HepG2 (cell line): ENCODE measurements around the gene LARP7. TPM values are rescaled to one million over a fixed set of nuclear protein-coding genes. Genes with fewer than 3 reads are reported as not detected.

ENCODE experiments used
- ATAC-seq: fragments of 200-7000 bp; cut with Tn5 transposase; 3 replicates; pipeline ENCODE4 v1.9.1; 2020; ENCODE audit warnings: mild to moderate bottlenecking, moderate library complexity
- BruUV-seq: library from RNA; stranded (reverse); fragments of 400-500 nt; replicated peaks from 2 replicates; lab custom pipeline; 2021; lab: Mats Ljungman, UMichigan
- CTCF ChIA-PET: fragments of 300-600 bp; formaldehyde crosslinking; extraction: SDS; loops from one replicate; lab custom pipeline; 2021; ENCODE audit warnings: low total read pairs, inconsistent platforms, low intra/inter-chr PET ratio; lab: Yijun Ruan, JAX
- POLR2A ChIA-PET: fragments of 350-600 bp; sonication (Branson Sonifier 250); formaldehyde crosslinking; loops from one replicate; lab custom pipeline; 2020; ENCODE audit warnings: antibody characterized with exemption, inconsistent platforms; lab: Yijun Ruan, JAX
- DNase-seq: peaks from one replicate; pipeline ENCODE4 v3.0.0-alpha.2; 2015; ENCODE audit warnings: low spot score
- FAIRE-seq: peaks from 3 replicates; lab custom pipeline; 2011; peaks lifted over from hg19 to GRCh38; lab: Jason Lieb, UNC
- H2AFZ ChIP-seq: one replicate; pipeline ENCODE4 v1.6.1; 2011; ENCODE audit warnings: low read length, inconsistent platforms
- H3K27ac ChIP-seq: fragments of 300-600 bp; 3 replicates; pipeline ENCODE4 v1.8.0; 2011; ENCODE audit warnings: mixed run types, mild to moderate bottlenecking, mixed read lengths, low read length, inconsistent platforms; ENCODE audit not compliant: insufficient read depth; ENCODE audit errors: extremely low read length
- H3K27me3 ChIP-seq, 2 experiments: fragments of 200-600 bp in 1 of 2; 2 replicates in 1 of 2; 3 replicates in 1 of 2; pipeline versions ENCODE4 v1.6.0 to v1.8.0; 2011; ENCODE audit warnings: low read length in 2 of 2, mild to moderate bottlenecking in 2 of 2, moderate library complexity in 2 of 2, inconsistent platforms in 1 of 2; ENCODE audit not compliant: insufficient read depth in 2 of 2, control insufficient read depth in 1 of 2
- H3K36me3 ChIP-seq, 2 experiments: fragments of 200-600 bp in 1 of 2; replicated peaks in 1 of 2; 2 replicates in 1 of 2; 3 replicates in 1 of 2; pipeline versions ENCODE4 v1.5.1 to v1.8.0; 2011; ENCODE audit warnings: low read length in 2 of 2, inconsistent platforms in 1 of 2; ENCODE audit not compliant: insufficient read depth in 2 of 2, control insufficient read depth in 1 of 2
- H3K4me1 ChIP-seq: 2 replicates; pipeline ENCODE4 v1.5.1; 2012; ENCODE audit warnings: low read length, inconsistent platforms; ENCODE audit not compliant: insufficient read depth
- H3K4me2 ChIP-seq: 2 replicates; pipeline ENCODE4 v1.6.0; 2011; ENCODE audit warnings: low read depth, low read length, inconsistent platforms
- H3K4me3 ChIP-seq, 3 experiments: fragments of 200-600 bp in 1 of 3; sonication (generic), shearing (Covaris generic) in 1 of 3; replicated peaks in 1 of 3; 2 replicates each; pipeline ENCODE4 v1.5.1; 2011 to 2016; ENCODE audit warnings: low read length in 3 of 3, inconsistent platforms in 2 of 3, low read depth in 2 of 3, mild to moderate bottlenecking in 2 of 3, control low read depth in 1 of 3, mixed read lengths in 1 of 3; ENCODE audit not compliant: insufficient read depth in 1 of 3
- H3K79me2 ChIP-seq: one replicate; pipeline ENCODE4 v1.6.1; 2011; ENCODE audit warnings: low read length, inconsistent platforms; ENCODE audit not compliant: insufficient read depth
- H3K9ac ChIP-seq: 2 replicates; pipeline ENCODE4 v1.6.0; 2011; ENCODE audit warnings: mild to moderate bottlenecking, low read depth, low read length, inconsistent platforms; ENCODE audit not compliant: insufficient read depth
- H3K9me3 ChIP-seq: 2 replicates; pipeline ENCODE4 v1.5.1; 2012; ENCODE audit warnings: mild to moderate bottlenecking, low read length
- H4K20me1 ChIP-seq: 2 replicates; pipeline ENCODE4 v1.6.0; 2011; ENCODE audit warnings: inconsistent platforms, mild to moderate bottlenecking, low read length, moderate library complexity; ENCODE audit not compliant: insufficient read depth
- ASH2L ChIP-seq: fragments of 300-600, 200-600 bp; sonication (generic); IDR thresholded peaks from 2 replicates; pipeline ENCODE4 v1.7.0; 2017; ENCODE audit warnings: low read depth, mild to moderate bottlenecking, moderate library complexity, mixed read lengths, low read length; ENCODE audit not compliant: insufficient read length
- MAZ ChIP-seq, 2 experiments: sonication (generic) in 1 of 2; formaldehyde crosslinking in 1 of 2; IDR thresholded peaks; 2 replicates each; pipeline versions ENCODE4 v1.5.0 to v1.6.1; 2012 to 2020; ENCODE audit warnings: low read depth in 2 of 2, mild to moderate bottlenecking in 2 of 2, borderline replicate concordance in 1 of 2, improper control_type of control experiment in 1 of 2, low read length in 1 of 2, missing genetic modification reagents in 1 of 2, moderate library complexity in 1 of 2
- MYNN ChIP-seq: sonication (generic); formaldehyde crosslinking; IDR thresholded peaks from 2 replicates; pipeline ENCODE4 v1.4.0; 2020; ENCODE audit warnings: mild to moderate bottlenecking, low read depth, missing genetic modification reagents
- MZF1 ChIP-seq: sonication (generic); formaldehyde crosslinking; IDR thresholded peaks from 2 replicates; pipeline ENCODE4 v1.8.1; 2023; ENCODE audit warnings: mild to moderate bottlenecking, missing genetic modification reagents, borderline replicate concordance
- NR2F6 ChIP-seq, 2 experiments: IDR thresholded peaks; 2 replicates each; pipeline ENCODE4 v1.6.1; 2016; ENCODE audit warnings: antibody characterized with exemption in 1 of 2, mild to moderate bottlenecking in 1 of 2
- TBX3 ChIP-seq: fragments of 450-650 bp; IDR thresholded peaks from 2 replicates; pipeline ENCODE4 v1.6.1; 2017; ENCODE audit warnings: antibody characterized with exemption, mild to moderate bottlenecking, inconsistent platforms, borderline replicate concordance
- XRCC5 ChIP-seq: fragments of 200-400 bp; formaldehyde crosslinking; optimal IDR thresholded peaks from 2 replicates; pipeline ENCODE3; 2017; ENCODE audit warnings: mild to moderate bottlenecking, low read length
- ZFP37 ChIP-seq: sonication (generic); formaldehyde crosslinking; IDR thresholded peaks from 2 replicates; pipeline ENCODE4 v1.4.0; 2020; ENCODE audit warnings: missing genetic modification reagents, borderline replicate concordance
- ZNF615 ChIP-seq: sonication (generic); formaldehyde crosslinking; IDR thresholded peaks from 2 replicates; pipeline ENCODE4 v1.5.0; 2020; ENCODE audit warnings: mild to moderate bottlenecking, missing genetic modification reagents, borderline replicate concordance
- ZNF672 ChIP-seq: sonication (generic); formaldehyde crosslinking; IDR thresholded peaks from 2 replicates; pipeline ENCODE4 v1.8.1; 2022; ENCODE audit warnings: missing genetic modification reagents
- WGBS: methylation state at CpG from one replicate; pipeline ENCODE4 v1.1.6; 2017; ENCODE audit warnings: low lambda C conversion rate; 5-methylcytosine and 5-hydroxymethylcytosine counted together
- in situ Hi-C: cut with HindIII; loops from 2 replicates; pipeline ENCODE4 v1.10.0; 2017; ENCODE audit warnings: low pct_unique_long_range_greater_than_20kb; ENCODE audit not compliant: extremely low pct_ligation_motif_present
- intact Hi-C: fragments of 100-400 bp; cut with micrococcal nuclease; formaldehyde crosslinking; loops from one replicate; pipeline ENCODE4 v1.10.0; 2022; ENCODE audit not compliant: unreplicated experiment
- polyA plus RNA-seq, 8 experiments: library from polyadenylated mRNA; depleted of rRNA in 3 of 8; stranded (reverse) in 7 of 8; unstranded in 1 of 8; fragments of >200 nt; fragmentation: Illumina TruSeq in 4 of 8; extraction: Trizol in 4 of 8; gene quantifications; 2 replicates each; pipeline versions ENCODE4 v1.2.1 to v1.2.3, GENCODE V29; 2011 to 2016; ENCODE audit warnings: low read depth in 4 of 8, missing spikeins in 1 of 8, mixed read lengths in 1 of 8; ENCODE audit not compliant: insufficient read depth in 1 of 8
- total RNA-seq, 5 experiments: library from RNA; depleted of rRNA; stranded (reverse); fragments of >200 nt; fragmentation: Illumina TruSeq; extraction: Trizol; gene quantifications; 2 replicates each; pipeline ENCODE4 v1.2.3, GENCODE V29; 2016; ENCODE audit warnings: low read depth in 1 of 5
- TF ChIP-seq, protein P1 (sequence below): sonication (generic); formaldehyde crosslinking; IDR thresholded peaks from 2 replicates; pipeline ENCODE4 v1.5.0; 2020; ENCODE audit warnings: mild to moderate bottlenecking, low read depth, missing genetic modification reagents, borderline replicate concordance
- TF ChIP-seq, protein P2 (sequence below): sonication (generic); formaldehyde crosslinking; IDR thresholded peaks from 2 replicates; pipeline ENCODE4 v1.8.1; 2023; ENCODE audit warnings: missing genetic modification reagents, inconsistent platforms, borderline replicate concordance
- TF ChIP-seq, protein P3 (sequence below), 2 experiments: fragments of 450-650 bp in 1 of 2; sonication (generic) in 1 of 2; formaldehyde crosslinking; IDR thresholded peaks; 2 replicates each; pipeline versions ENCODE4 v1.5.0 to v1.8.0; 2020 to 2022; ENCODE audit warnings: mild to moderate bottlenecking in 1 of 2, missing genetic modification reagents in 1 of 2

The LARP7 gene
- total and polyA plus RNA-seq, 2 of the 13 experiments (the other 11 are each of a cell fraction or from before 2014, with no cell fraction given): 9.7 to 37.1 TPM

DNA sequence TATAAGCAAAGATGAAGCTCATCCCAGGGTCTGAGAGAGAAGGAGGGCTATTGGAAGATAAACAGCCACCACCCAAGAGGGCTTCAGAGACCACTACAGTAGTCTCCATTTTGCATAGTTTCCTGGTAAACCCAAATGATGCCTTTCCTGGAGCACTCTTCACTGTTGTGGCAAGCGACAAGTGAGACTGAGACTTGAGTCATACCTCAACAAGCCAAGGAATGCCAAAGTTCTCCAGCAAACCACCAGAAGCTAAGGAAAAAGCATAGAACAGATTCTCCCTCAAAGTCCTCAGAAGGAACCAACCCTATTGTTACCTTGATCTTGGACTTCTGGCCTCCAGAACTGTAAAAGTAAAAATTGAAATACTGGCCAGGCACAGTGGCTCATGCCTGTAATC, 65.9 kb downstream of the LARP7 start:
- 71% methylated on average over 1 of the region's 1 CpG for WGBS
- in situ Hi-C loops: no loop called here

More for the DNA sequence above, 65.9 kb downstream of the LARP7 start:
- no peak for ATAC-seq
- H3K27me3 ChIP-seq: peaks cover 2 to 22% of the 10 kb centered on the region in 2 experiments; a peak in 4 of 5 replicates
- no peaks in the 10 kb centered on the region for H3K79me2 ChIP-seq
- DNase-seq: no peak
- peaks cover 7% of the 10 kb centered on the region for H3K4me1 ChIP-seq
- no peak overlapping the region for H3K4me2 ChIP-seq
- no peaks in the 10 kb centered on the region for H3K9me3 ChIP-seq
- no peak overlapping the region for H3K27ac ChIP-seq
- intact Hi-C loops: no loop called here
- no peak overlapping the region for H3K4me3 ChIP-seq
- no peaks in the 10 kb centered on the region for H3K36me3 ChIP-seq
- FAIRE-seq: no peak
- BruUV-seq: no TSS peak
- H3K9ac ChIP-seq: no peak overlapping the region
- TF ChIP-seq, protein P1, sequence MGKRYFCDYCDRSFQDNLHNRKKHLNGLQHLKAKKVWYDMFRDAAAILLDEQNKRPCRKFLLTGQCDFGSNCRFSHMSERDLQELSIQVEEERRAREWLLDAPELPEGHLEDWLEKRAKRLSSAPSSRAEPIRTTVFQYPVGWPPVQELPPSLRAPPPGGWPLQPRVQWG (CRISPR knock-in tag): no peak
- TF ChIP-seq, protein P2, sequence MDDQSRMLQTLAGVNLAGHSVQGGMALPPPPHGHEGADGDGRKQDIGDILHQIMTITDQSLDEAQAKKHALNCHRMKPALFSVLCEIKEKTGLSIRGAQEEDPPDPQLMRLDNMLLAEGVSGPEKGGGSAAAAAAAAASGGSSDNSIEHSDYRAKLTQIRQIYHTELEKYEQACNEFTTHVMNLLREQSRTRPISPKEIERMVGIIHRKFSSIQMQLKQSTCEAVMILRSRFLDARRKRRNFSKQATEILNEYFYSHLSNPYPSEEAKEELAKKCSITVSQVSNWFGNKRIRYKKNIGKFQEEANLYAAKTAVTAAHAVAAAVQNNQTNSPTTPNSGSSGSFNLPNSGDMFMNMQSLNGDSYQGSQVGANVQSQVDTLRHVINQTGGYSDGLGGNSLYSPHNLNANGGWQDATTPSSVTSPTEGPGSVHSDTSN (CRISPR knock-in tag): no peak
- TF ChIP-seq MZF1 (CRISPR knock-in tag): no peak
- no peak for TF ChIP-seq MAZ (IDR thresholded peaks at IDR 0.05; ENCODE audit: borderline replicate concordance, low read depth, low read length)
- no peak for TF ChIP-seq MAZ (CRISPR knock-in tag; IDR thresholded peaks at IDR 0.05; ENCODE audit: low read depth)
- no peak for TF ChIP-seq ZFP37 (CRISPR knock-in tag)
- TF ChIP-seq ZNF672 (CRISPR knock-in tag): no peak
- no peak for TF ChIP-seq XRCC5
- no peak for TF ChIP-seq TBX3
- no peak for TF ChIP-seq MYNN (CRISPR knock-in tag)
- TF ChIP-seq, protein P3, sequence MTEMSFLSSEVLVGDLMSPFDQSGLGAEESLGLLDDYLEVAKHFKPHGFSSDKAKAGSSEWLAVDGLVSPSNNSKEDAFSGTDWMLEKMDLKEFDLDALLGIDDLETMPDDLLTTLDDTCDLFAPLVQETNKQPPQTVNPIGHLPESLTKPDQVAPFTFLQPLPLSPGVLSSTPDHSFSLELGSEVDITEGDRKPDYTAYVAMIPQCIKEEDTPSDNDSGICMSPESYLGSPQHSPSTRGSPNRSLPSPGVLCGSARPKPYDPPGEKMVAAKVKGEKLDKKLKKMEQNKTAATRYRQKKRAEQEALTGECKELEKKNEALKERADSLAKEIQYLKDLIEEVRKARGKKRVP (CRISPR knock-in tag; IDR thresholded peaks at IDR 0.05): no peak
- no peak for TF ChIP-seq ZNF615
- no peak for TF ChIP-seq NR2F6 (IDR thresholded peaks at IDR 0.05)
- no peak for TF ChIP-seq NR2F6 (CRISPR knock-in tag; IDR thresholded peaks at IDR 0.05)
- TF ChIP-seq ASH2L: no peak
- CTCF ChIA-PET: no interaction called here
- POLR2A ChIA-PET: no interaction called here
- no peak overlapping the region for H2AFZ ChIP-seq
- no peaks in the 10 kb centered on the region for H4K20me1 ChIP-seq
